Measurements from ENCODE around the gene GLUD2.

GRCh38 chrX:121062289-121062688 lies 14.9 kb downstream of the GLUD2 start:
- TF ChIP-seq, protein P1, sequence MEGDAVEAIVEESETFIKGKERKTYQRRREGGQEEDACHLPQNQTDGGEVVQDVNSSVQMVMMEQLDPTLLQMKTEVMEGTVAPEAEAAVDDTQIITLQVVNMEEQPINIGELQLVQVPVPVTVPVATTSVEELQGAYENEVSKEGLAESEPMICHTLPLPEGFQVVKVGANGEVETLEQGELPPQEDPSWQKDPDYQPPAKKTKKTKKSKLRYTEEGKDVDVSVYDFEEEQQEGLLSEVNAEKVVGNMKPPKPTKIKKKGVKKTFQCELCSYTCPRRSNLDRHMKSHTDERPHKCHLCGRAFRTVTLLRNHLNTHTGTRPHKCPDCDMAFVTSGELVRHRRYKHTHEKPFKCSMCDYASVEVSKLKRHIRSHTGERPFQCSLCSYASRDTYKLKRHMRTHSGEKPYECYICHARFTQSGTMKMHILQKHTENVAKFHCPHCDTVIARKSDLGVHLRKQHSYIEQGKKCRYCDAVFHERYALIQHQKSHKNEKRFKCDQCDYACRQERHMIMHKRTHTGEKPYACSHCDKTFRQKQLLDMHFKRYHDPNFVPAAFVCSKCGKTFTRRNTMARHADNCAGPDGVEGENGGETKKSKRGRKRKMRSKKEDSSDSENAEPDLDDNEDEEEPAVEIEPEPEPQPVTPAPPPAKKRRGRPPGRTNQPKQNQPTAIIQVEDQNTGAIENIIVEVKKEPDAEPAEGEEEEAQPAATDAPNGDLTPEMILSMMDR (IDR thresholded peaks at IDR 0.05): no peak
- no peak for TF ChIP-seq POLR2A (IDR thresholded peaks at IDR 0.05)
